Right renal cortex interstitium (tissue), 3 donors: ENCODE measurements around the gene MSANTD2. TPM values are rescaled to one million over a fixed set of nuclear protein-coding genes. Genes with fewer than 3 reads are reported as not detected.

Source experiments
- DNase-seq, 3 donors: peaks; one replicate each; pipeline ENCODE4 v3.0.0-alpha.2; 2013; ENCODE audit warnings: low read depth in 3 of 3, low spot score in 2 of 3
- polyA plus RNA-seq, 3 donors: library from polyadenylated mRNA; unstranded; fragments of 120-200 nt; gene quantifications; one replicate each; pipeline ENCODE4 v1.2.1, GENCODE V29; 2013; ENCODE audit not compliant: insufficient read length in 3 of 3

MSANTD2 gene
- polyA plus RNA-seq, 3 donors = 24.3 to 25.7 (median 25.1) TPM

DNA sequence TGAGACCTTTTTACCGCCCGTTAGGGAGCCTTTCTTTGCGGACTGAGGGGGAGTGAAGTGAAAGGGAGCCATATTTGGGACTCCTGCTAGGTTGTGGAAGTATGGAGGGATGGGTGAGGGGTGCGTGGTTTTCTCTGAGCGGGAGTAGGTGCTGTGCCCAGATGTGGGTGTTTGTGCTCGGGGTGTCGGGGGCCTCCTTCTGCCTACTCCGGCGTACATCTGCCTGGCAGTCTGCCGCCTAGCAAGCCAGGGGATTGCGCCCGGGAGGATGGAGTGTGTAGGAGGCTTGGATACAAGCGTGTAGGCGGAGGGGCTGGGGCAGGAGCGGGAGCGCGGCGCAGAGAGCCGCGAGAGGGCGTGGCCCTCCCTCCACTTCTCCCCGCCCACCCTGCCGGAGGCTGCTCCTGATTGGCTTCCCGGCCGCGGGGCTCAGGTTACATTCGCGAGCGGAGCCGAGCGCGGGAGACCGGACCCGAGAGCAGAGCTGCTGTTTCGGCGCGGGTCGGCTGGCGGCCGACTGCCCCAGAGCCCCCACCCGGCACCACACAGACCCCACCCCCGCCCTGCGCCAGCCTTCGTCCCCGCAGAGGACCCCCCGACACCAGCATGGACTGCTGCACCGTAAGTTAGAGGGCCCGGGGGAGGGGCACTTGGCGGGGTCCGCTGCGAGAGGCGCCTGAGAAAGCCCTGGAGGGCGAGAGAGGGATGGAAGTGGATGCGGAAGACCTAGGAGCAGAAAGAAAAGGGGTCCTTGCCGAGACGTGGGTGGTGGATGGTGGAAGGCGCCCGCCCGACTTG lies 60.5 kb downstream of the MSANTD2 start, which contains the start of gene NRGN:
Gene NRGN (plus strand): TSS at position 464 of the 798 bp plus-strand sequence. CDS start 143 bp downstream, at position 607.
- peak in 2 of 3 donors; percentile 75 to 92 for DNase-seq

DNA sequence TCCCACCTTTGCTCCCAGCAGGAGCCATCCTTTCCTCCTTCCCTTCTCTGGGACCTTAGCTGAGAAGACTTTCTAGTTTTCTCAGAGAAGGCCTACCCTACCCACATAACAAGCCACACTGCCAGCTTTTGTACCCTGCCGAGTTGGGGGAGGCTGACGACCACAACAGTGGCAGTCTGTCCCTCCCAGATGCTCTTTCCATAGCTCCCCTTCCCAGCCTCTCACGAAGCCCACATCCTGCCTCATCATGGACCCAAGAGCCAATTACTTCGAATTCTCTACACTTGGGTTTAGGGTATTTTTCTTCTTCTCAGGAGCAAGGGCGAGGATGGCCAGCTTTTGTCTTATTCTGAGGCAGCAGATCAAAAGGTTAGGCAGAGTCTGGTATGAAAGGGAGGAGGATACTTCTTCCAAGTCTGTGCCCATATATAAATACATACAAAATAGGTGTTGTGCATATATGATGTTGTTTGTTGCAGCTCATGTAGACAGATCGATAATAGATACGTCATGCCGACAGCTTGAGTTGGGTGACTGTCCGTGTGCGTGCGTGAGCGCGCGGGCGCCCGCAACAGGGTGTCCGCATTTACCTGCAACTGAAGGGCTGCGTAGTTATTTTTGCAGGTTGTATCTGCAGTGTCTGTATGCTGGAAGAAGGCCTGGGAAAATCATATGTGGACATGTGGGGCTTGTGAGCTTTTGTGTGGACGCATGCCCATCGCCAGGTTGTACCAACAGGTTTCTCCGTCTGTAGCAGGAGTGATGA lies 61.3 kb downstream of the MSANTD2 start:
- DNase-seq = no peak

DNA sequence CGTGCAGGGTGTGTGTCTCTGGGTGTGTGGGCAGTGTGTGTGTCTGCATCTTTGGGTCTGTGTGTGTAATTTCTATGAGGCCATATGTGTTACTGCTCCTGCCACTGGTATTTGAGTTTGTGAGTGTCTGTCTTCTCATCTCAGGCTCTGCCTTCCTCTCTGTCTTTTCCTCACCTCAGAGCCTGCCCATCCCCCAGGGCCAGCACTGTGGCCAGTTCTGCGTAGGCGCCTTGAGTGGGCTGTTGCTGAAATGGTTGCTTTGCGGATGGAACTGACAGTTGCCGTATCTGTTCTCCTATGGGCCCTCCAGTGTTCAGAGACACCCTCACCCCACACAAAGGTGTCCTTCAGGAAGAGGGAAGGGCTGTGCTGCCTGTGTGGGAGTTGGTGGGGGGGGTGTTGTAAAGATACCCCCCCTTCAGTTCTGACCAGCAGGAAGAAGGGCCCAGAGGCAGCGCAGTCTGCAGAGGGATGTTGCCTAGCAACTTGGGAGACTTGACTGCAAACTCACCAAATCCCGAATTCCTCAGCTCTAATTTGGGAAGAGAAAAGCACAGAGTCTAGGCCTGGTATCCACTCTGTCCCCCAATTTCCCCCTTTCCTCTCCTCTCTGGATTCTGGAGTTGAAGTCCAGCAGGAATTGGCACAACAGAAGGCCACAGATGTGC lies 62.4 kb downstream of the MSANTD2 start:
- no peak for DNase-seq

DNA sequence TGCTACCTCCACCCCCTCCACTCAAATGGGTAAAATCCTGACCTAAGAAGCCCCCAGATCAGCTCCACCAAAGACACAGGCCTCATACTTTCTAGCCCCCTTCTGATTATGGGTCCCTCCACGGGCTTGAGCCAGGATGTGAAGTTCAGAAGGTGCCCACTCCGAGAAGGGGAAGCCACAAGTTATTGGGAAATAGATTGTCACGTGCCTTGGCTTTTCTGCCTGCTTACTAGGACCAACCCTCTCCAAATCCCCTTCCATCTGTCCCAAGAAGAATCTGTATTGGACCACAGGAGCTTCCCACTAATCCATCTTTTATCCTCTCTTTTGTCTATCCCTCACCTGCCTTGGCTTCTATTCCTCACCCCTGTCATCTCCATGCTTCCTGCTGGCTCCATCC lies 63.5 kb downstream of the MSANTD2 start:
- no peak for DNase-seq

DNA sequence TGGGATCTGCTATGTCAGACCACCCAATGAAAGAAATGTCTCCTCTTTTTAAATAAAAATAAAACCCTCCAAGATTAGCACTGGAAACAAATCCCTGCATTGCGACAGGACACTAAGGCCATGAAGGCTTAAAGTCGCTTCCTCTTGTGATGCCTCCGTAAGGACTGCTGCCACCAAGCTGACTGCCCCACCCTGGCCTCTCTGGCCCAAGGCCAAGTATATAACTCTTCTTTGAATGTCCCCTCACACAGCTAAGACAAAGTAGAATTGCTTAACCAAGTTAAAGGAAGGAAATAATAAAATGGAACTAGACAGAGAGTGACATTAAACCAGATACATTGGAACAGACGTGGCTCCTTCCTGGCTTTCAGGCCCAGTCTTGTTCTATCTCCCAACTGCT lies 68.0 kb downstream of the MSANTD2 start:
- no peak for DNase-seq

DNA sequence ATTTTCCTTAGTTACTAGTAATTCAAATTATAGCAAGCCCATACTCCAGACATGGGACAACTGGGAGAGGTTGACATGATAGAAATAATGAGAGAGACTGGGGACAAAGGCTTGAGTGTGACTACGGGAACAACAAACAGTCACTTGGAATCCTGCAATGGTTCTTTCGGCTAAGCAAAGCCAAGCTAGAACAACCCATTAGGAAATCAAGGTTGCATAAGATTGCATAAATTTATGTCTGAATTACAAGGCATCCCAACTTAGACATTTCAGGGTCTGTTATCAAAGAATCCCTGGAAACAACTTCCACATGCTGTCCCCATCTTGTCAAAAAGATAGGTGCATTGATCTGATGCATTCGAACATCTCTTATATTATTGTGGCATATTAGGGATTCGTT lies 70.6 kb downstream of the MSANTD2 start:
- no peak for DNase-seq

DNA sequence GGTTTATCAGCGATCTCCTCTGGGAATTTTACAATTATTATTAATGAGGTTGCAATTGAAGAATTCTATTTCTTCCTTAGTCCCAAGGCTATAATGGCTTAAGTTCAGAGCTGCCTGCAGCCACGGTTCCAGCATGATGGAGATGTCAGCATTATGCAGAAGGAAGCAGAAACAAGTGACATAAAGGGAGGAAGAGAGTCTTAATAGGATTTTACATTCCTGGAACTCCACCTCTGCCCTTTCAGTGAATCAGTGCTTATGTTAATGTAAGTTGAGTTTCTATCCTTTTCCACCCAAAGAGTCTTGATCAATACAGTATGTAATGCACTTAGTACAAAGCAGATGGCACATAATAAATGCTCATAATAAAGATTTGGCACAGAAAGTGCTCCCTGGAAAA lies 72.1 kb downstream of the MSANTD2 start:
- no peak for DNase-seq

DNA sequence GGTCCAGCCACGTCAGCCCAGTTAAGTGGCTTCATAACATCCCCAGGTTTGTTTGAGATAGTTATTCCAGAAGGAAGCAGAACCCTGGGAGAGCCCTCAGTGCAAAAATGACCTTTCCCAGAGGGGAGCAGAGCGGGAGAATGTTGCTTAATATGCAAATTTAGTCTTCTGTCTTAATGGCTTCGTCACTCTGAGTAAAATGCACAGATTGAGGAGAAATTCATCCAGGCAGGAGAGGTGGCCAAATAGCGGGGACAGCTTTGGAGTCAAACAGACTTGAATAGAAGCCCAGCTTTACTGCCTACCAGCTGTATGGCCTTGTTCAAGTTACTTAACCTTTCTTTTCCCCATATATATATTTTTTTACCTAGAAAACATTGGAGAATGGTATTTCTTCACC lies 72.7 kb downstream of the MSANTD2 start:
- no peak for DNase-seq

DNA sequence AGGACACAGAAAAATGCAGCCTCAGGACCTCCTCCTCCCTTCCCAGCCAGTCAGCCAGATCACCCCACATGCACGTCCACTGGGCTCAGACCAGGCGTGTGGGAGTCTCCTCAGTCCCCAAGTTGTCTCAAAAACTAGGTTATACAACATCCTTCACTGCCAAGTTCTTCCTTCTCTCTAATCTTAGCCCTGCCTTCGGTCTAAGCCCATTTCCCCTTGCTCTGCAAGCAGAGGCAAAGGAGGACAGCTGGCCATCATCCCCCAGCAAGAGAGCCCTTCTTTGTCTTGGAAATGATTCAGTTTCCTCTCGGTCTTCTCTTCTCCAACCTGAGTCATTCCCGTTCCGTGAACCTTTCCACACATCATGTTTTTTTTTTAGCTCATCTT lies 74.5 kb downstream of the MSANTD2 start:
- DNase-seq = no peak

DNA sequence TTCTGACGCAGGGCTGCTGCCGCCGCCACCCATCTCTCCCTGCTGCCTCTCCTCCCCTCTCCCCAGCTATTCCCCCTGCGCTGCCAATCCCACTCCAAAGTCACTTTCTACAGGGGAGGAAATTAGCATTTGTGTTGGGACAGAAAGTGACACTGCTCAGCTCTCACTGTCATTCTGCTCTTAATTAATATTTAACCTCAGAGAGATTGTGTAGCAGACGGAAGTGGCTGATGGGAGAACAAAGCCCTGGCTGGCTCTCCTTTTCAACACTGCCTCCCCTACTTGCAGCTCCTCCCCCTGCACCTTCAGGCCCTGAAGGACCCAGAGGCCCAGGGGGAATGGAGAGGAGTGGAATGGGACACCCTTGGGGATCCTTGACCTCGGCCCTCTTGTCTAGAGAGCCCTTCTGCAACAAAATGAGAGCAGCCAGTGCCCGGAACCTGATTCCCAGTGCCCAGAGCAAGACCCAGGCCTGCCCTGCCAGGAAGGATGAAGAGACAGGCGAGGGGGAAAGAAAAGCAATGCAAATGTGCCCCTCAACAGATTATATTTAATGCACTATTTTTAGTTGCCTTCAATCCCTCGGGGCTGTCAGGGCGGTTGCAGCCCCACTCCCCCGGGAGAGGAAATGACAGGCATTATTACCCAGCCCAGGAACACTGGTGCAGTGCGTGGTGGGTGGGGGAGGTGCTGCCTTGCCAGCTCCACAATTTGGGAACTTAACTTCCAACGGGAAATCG lies 75.1 kb downstream of the MSANTD2 start:
- no peak for DNase-seq

DNA sequence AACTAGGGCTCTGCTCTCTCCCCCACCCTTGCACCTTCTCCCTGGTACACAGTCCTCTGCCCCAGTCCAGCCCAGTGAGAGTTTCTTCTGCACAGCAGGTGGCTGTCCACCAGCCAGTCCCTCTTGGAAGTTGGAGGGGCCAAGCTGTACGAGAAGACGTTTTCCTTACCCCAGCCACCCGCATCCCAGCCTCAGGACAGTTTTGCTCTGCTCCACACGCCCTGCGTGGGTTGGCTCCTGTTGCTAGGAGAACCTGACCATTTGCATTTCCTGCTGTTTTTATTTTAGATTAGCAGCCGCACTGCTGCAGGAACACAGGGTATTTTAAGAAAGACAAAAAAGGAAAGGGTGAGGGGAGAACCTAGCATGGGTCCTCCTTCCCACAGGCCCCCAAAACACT lies 78.0 kb downstream of the MSANTD2 start:
- DNase-seq = no peak

DNA sequence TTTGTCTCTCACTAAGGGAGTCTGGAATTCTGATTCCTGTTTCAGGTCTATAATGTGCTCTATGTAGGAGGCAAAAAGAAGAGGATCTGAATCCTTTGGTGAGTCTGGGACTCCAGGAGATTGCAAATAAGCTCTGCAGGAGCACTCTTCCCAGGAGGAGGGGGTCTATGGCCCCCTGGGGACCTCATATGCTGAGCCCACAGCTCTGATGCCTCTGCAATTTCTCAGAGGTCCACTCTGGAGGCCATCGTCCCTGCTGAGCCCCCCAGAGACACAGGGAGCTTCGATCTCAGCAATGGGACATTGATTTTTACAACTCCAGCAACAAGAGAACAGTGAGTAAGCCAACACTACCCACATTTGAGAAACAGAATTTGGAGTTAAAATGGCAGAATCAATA lies 80.7 kb downstream of the MSANTD2 start:
- DNase-seq = no peak

DNA sequence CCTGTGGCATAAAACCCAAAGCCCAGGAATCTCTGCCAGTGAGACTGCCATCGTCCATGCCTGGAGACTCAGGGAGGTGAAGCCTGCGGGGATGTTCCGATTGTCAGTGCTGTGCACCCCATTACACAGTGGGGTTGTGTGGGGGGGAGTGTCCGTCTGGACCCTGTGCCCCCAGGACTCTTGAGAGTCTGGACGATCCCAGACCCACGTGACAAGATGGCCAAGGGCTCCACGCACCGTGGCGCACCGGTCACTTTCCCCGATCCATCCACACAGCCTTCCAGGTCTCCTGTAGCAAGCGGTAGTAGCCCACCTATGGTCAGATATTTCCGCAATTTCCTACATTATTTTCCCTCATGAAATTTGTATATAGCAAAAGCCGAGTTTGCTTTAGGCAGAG lies 81.4 kb downstream of the MSANTD2 start:
- no peak for DNase-seq

DNA sequence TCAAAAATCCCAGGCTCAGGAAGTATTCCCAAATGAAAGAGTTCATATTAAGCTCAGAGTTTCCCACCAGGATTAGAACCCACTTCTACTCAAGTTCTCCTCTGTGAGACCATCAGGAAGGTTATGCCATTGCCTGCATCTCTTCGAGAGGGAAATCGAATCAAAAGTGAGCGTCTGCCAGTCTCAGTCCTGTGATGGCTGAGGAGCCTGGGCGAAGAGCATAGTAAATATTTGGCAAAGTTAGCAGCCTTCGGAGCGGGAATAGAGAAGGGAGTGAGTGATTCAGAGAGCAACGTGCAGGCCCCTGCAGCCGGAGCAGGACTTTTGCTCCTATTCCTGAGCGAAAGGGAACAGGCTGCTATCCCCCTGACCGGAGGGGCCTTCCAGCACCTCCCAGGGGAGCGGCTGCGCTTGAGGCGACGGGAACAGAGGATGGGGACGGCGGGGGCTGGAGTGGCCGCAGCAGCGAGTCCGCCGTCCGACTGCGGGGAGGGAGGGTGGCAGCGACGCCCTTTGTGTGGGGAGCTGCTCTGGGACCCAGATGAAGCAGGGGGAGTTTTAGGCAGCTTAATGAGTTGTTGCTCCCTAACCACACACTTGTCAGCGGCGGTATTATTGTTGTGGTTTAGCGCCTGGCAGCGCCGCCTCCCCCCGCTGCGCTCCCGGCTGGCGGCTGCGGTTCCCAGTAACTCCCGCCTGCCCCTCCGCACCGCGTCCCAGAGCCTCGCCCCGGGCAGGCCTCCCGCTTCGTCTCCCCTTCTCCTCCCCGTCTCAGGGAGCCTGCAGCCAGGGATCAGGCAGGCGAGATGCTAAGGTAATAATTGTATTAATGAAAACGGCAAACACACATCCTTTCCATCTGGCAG lies 82.2 kb downstream of the MSANTD2 start:
- no peak for DNase-seq

DNA sequence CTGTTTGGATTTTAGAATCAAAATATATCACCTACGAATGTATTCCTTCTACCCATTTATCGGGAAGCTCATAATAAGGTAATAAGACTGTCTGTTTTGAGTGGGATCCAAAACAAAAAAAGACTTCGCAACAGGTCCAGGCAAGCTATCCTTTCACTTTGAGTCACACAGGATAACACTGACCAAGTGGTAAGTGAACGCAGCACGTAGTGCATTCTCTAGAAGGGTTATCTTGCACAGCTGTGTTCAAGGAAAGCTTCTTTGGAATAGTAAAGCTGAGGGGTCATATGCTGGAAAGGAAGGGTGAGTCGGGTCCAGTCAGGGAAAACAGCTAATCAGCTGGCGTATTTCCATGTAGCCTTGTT lies 82.8 kb downstream of the MSANTD2 start:
- no peak for DNase-seq

DNA sequence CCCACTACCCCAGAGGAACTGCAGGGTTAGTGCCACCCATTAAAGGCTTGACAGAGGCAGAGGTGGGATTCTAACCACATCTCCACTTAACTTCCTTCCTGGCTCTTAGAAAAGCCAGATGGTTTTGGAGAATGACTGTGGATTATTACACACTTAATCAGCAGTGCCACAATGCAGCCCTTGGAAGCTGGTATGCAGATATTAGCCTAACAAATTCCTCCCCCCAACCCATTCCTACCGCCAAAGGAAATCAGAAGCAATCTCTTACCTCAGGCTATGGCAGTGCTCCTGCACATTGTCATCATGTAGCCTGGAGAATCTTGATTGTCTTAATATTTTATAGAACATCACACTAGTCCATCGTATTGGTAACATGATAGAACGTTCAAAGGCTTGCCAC lies 83.6 kb downstream of the MSANTD2 start:
- DNase-seq = no peak
